GM18909 (cell line): ENCODE results near the gene MRPL23.

ENCODE experiments used
- ATAC-seq: cut with Tn5 transposase; IDR thresholded peaks from one replicate; pipeline ENCODE4 v1.9.1; 2021; ENCODE audit warnings: mild to moderate bottlenecking; ENCODE audit not compliant: unreplicated experiment, poor library complexity

MRPL23 gene

DNA sequence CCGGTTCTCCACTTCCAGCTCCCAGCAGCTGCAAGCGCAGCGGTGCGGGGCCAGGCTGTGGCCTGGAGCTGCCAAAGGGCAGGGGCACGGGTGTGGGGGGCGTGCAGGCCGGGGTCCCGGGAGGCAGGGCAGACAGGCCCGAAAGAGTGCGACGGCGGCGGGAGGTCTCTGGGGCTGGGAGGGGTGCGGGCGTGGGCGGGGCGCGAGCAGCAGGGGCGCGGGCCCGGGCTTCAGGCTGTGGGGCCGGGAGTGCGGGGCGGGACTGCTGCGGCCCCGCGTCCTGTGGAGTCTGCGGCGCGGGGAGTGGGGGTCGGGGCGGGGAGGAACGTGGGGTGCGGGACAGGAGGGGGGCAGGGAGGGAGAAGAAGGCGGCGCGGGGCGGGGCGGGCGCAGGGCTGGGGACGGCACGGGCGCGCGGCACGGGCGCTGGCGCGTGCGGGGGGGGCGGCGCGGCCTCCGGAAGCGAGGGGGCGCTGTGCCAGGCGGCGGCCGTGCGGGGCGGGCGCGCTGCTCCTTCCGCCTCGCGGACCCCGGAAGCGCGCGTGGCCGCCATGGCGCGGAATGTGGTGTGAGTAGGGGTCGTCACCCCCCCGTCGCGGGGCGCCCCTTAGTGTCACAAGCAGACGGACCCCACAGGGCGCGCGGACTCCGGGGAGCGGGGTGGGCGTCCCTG, at the start of gene MRPL23:
TSS of gene MRPL23 (plus strand) at position 521 of the 673 bp plus-strand sequence. CDS start at position 552, 31 bp downstream.
- no peak for ATAC-seq

GRCh38 chr11:1899090-1899489, 48.0 kb upstream of the MRPL23 start:
- no peak for ATAC-seq

GRCh38 chr11:1899686-1900085, 47.4 kb upstream of the MRPL23 start:
- ATAC-seq, result no peak

GRCh38 chr11:1906181-1906580, 41.0 kb upstream of the MRPL23 start:
- ATAC-seq, result no peak

- no peak for ATAC-seq
Observed at GRCh38 chr11:1906611-1907423, 40.3 kb upstream of the MRPL23 start.

GRCh38 chr11:1908618-1909017, 38.5 kb upstream of the MRPL23 start:
- ATAC-seq, result no peak

GRCh38 chr11:1909524-1909923, 37.6 kb upstream of the MRPL23 start:
- no peak for ATAC-seq

- no peak for ATAC-seq
Observed at GRCh38 chr11:1912289-1912878, 34.7 kb upstream of the MRPL23 start.

GRCh38 chr11:1913271-1914060, 33.7 kb upstream of the MRPL23 start:
- no peak for ATAC-seq

- ATAC-seq, result no peak
Observed at GRCh38 chr11:1915795-1916131, 31.4 kb upstream of the MRPL23 start.

DNA sequence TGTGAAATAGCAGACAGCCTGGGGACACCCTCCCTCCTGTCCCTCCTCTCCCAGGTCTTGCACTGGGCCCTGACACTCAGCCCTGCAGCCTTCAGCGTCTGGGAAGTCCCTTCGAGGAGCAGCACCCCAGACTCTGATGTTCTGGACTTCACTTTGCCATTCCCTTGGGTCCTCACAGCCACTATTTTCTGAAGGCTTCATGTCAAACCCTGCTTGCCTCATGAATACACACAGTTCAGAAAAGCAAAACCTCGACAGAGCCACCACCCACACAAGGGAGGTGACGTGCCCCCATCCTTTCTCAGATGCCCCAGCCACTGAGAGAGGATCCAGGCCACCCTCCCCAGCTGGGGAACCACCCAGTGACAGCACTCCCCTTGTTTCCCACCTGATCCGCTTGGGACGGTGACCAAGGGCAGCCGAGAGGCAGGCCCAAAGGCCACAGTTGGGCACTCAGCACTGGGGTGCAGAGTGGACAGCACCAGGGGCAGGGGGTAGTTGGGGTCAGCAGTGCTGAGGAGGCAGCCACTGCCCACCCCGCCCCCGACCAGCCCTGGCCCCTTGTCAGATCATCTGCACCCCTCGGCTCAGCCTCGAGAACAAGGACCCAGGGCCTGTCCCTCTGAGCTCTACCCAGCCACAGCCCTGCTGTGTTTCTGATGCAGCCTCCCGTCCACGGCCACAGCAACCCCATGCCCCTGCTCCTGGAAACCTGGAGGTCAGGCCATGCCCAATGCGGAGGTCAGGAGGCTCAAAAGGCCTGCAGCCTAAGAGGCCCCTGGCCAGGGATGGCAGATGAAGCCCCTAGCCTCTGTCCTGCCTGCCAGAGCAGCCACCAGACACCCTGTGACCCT, 30.8 kb upstream of the MRPL23 start:
- no peak for ATAC-seq

DNA sequence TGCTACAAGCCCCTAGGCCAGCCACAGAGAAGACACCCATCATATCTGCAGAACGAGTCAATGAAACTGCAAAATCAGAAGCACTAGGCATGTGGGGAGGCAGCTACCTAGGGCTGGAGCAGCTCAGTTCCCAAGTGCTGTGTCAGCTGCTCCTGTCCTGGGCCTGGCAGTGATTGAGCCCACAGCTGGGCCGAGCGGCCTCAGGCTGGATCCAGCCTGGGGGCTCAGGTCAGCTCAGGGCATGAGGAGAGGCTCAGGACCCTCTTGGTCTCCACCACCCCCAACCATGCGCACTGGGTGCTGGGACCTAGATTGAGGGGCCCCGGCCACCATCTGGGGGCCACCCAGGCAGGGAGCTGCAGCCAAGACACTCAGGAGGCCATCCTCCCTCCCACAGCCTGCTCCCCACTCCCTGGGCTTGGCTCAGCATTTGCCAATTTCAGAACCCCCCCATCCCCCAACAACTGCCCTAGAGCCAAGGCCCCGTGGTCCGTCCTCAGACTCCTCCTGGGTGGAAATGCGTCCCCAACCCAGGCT, 30.1 kb upstream of the MRPL23 start:
- no peak for ATAC-seq

- ATAC-seq, result no peak
Observed at GRCh38 chr11:1917523-1918435, 29.4 kb upstream of the MRPL23 start.

DNA sequence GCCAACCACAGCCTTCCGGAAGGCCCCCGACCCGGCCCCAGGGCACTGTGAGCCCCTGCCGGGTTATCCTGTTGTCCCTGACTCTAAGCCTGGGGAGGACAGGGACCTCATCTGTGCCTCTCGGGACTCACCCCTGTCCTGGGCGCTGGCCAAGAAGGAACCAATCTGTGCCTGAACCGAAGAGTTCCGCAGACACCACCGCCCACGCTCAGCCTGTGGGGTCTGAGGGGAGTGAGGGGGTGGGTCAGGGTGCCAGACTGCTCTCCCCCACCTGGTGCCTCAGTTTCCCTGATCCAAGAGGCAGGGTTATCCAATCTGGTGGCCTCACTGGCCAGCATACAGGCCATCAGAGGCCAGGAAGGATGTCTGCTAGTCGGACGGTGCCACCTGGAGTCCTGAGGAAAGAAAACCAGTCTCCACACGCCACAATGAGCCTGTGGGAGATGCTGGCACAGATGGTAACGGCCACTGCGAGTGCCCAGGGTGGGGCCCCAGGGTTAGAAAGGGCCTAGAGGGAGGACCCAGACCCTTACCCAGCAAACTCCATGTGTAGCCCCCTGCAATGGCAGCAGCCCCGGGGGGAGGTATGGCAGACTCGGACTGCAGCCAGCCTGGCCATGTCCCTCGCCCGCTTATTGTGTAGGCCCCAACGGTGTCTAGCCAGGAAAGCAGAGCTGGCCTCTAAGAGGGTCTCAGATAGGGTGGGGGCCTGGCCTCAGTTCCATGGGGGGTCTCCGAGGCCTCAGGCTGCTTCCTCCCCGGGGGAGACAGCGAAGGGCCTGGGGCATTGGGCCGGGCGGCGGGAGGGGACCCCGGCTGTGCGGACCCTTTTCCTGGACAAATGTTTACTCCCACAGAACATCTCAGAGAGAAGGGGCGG, 28.5 kb upstream of the MRPL23 start:
- no peak for ATAC-seq

- no peak for ATAC-seq
Observed at GRCh38 chr11:1919391-1920127, 27.6 kb upstream of the MRPL23 start, which contains the start of gene TNNT3. TNNT3 (plus strand) TSS chr11:1919703; CDS start chr11:1922875, 3,172 bp downstream.

DNA sequence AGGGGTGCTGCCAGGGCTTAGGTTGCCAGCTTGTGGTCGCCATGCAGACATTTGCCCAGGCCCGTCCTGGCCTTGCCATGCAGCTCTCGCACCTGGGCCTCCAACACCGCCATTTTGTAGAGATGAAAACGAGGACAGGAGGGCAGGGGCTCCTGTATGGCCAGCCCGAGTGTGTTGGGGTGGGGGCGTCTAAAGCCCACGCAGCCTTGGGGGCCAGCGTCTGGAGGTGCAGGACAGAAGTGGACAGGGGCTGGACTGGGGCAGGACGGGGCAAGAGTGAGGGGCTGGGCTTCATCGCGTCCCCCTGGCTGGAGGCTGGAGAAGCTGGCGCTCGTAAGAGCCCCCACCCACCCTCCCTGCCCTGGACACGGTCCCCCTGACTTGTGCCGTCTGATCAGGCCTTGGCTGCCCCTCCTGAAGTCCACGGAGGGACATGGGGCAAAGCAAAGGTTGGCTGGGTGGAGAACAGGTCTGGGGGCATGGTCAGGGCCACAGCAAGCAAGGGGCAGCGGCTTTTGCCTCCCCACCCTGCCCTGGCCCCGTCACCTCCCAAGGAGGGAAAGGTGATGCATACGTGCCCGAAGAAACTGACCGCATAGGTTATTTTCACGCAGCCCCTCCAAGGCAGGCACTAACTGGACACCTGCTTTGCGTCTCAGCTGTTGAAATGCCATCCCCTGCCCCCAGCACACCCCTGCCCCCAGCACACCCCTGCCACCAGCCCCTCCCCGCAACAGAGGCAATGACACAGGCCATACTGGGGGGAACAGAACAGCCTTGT, 26.8 kb upstream of the MRPL23 start:
- no peak for ATAC-seq
